LHCN-M2 (cell line): ENCODE results near the gene MEAK7. TPM values are rescaled to one million over a fixed set of nuclear protein-coding genes. Genes with fewer than 3 reads are reported as not detected.
A peak's percentile ranks its signal among the peaks of the same experiment; 100 is the strongest.

Source experiments
- DNase-seq: peaks from one replicate; pipeline ENCODE4 v3.0.0-alpha.2; 2012; ENCODE audit warnings: low read depth
- total RNA-seq: library from RNA; depleted of rRNA; stranded (reverse); fragments of >200 nt; gene quantifications from 2 replicates; pipeline ENCODE4 v1.2.3, GENCODE V29; 2014

MEAK7 gene
- total RNA-seq, 1 experiment from 2014 or later, result 15.3 TPM

DNA sequence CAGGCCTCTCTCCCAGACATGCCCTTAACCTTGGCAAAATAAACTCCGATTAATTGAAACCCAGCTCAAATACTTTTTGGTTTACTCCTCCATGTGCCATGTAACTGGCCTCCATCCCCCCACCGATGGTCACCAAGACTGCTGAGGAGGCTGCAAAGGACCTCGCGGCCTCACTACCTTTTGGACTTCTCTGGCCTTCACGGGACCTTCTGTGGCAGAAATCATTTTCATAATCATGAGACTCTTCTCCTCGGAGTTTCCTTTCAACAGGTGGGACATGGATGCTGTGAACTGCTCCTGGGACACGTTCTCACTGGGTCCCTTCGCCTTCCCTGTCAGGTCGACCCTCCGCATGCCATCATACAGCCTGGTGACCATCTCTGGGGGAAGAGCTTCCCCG is 9.0 kb downstream of the MEAK7 start:
- no peak for DNase-seq

DNA sequence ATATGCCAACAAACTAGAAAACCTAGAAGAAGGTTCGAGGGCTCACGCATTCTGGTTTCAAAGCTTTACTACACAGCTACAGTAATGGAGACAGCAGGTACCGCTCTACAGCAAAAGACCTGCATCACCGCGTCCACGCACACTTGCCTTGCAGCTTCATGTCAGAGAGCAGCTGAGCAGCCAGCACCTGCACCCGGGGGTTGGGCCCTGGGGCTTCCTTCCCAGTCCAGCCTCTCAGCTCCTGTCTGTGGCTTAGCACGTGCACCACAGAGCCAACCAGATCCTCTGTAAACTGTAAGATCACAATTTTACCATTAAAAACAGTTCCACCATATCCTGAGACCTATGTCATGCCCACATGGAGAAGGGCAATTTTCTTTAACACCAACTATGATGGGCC is 15.3 kb downstream of the MEAK7 start:
- no peak for DNase-seq

DNA sequence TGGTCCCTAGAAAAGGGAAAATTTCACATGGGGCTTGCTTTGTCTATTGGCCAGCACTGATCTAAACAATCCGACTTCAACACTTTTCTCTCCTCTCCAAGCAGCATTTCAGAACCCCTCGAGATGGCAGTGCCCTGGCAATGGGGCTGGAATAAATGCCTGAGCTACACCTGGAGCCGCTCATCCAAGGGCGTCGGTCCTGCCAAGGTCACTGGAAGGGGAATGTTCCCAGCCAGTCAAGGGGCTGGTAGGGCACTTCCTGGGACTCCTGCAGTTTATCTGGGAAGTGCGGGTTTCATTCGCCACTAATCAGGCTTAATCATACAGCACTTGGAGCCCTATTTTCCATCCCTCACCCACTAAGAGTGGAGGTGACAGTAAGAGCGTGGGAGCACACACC is 17.1 kb downstream of the MEAK7 start:
- no peak for DNase-seq

DNA sequence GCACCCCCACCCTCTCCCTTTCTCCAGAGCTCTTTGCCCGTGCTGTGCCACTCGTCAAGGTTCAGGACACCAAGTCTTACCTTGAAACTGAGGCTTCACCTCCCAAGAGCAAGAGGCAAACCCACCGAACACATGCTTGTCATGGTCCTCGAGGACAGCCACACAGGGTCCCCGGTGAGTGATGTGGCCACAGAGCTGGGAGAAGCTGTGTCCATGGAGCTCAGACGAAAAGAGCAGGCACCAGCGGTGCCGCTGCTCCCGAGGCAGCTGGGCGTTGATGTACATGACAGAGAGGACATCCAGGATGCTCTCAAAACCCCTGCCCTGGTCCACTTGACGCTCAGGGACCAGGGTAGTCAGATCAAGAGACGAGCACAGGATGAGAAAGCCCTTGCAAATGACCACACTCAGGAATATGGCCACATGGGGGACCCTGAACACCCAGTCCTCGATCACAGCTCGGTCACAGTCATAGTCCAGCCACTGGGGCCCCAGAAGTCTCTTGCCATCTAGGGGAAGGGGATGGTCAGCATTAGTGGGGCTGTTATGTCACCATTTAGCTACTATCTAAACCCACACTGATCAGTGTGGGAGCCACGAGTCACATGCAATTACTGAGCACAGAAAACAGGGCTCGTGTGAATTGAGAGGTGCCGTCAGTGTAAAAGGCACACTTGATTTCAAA is 17.8 kb downstream of the MEAK7 start:
- DNase-seq, result no peak

DNA sequence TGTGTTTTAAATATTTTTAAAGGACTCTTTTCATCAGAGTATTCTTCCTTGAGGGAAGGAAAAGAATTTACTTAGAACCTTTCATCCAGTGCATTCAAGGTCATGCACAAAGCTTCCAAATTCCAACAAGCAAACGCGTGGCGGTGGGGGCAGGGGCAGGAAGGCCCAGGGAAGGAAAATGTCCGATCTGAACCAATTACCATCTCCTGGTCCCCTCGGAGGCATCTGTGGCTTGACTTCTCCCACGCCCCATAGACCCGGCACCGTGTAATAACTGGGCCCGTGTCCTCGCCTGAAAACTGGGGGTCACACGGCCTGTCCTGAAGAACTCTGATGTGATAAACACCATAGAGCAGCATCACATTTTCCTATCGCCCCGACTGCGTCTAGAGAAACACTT is 18.3 kb downstream of the MEAK7 start:
- DNase-seq, result no peak

DNA sequence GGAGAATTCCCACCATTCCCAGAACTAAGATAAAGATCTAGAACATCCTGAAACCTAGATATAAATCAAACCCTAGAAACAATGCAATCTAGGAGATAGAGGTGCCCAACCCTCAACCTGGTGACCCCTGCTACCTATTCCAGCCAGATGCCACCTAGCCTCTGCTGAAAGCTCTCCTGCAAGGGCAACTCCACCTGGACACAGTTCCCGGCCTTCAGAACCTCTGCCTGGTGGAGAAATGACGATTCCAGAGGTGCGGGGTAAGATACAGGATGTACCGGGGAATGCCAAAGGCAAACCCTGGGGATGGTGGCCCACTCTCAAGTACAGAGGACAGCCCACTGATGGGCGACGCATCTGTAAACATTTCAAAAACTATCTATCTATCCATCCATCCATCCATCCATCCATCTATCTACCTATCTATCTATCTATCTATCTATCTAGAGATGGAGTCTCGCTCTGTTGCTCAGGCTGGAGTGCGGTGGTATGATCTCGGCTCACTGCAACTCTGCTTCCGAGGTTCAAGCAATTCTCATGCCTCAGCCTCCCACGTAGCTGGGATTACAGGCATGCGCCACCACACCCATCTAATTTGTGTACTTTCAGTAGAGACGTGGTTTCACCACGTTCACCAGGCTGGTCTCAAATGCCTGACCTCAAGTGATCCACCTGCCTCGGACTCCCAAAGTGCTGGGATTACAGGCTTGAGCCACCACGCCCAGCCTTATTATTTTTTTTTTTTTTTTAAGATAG is 19.0 kb downstream of the MEAK7 start:
- DNase-seq, result no peak

DNA sequence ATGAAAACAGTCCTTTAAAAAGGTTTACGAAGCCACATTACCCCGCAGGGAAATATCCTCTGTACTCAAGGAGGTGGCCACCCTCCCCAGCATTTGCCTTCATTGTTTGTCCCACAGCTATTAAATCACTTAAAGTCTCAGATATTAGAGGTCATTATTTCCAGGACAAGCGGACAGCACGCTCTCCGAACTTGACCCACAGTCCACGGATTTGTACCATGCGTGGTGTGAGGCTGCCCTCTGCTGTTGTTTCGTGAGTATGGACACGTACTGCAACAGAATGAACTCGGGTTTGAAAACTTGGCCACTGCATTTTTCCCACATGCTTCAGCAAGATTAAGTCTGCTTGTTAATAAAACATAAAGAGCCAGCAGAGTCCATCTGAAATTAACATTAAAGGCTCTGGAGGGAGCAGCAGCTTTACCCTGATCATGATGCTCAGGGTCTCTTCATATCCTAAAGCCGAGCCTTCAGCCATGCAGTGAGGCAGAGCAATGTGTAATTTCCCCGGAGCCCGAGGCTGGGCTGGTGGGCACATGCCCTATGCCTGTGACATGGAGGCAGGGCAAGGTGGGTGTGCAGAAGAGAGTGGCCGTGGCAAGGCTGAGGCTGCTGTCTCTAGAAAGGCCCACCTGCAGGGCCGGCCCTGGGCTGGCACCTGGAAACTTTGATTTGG is 19.7 kb downstream of the MEAK7 start:
- DNase-seq, result peak; percentile 36

DNA sequence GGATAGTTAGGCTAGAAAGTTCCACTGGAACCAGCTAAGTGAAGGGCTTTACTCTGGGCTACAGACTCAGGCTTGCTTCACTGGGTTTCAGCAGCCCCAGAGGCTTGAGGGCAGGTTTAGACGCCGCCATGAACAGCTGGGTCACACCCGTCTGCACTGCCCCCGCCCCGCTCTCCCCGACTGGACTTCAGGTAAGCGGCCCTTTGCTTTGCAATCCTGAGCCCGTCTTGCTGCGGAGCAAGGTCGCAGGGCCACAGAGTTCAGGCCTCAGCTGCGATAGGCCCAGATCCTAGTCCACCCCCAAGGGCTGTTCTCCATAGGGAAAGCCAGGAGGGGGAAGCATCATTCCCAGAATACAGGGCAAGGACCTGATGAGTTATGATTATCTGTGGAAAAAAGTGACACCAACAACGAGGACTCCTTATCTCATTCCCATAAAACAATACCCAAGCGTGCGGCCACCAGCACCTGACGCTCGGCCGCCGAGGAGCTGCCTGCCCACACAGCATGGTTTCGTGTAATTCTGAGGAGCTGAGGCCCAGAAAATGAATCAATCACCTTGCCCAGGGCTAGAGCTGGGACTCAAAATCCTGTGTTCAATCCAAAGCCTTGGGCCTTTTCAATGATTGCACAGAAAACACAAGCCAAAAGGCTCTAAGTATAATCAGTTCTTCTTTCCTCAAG is 20.4 kb downstream of the MEAK7 start:
- no peak for DNase-seq

DNA sequence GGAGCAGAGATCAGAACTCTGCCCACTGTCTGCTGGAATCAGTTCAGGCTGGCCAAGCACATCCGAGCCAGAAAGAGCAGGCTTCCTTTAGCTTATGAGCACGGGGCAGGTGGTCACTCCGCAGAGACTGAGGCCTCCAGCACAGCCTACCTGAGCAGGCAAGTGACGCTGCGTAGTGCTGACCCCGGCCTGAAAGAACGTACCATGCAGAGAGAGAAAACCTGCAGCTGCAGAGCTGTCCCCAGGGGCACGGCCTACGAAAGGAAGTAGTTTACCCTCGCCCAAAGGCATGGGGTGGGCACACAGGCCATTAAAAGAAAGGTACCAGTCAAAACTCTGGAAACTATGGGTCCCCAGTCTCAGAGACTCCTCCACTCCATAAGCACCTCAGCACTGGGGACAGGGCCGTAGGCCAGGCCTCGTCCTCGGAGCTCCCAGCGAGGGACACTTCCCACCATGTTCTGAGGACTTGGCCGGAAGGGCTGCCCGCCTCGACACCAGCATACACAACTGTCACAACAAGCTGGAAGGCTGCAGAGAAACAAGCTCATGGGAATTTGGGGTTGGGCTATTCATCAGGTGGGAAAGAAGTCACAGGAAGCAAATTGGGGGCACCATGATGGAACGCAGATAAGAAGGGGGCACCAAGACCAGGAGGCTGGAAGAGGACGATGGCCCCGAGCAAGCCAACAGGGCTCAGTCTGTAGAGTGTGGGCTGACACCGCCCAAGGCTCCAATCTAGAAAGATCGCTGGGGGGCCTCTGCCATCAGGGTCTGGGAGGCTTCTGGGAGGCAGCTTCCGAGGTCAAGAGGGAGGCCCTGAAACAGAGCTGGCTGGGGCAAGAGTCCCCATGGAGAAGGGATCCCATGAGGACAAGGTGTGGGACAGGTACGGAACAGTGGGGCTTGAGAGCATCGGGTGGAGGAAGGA is 21.2 kb downstream of the MEAK7 start:
- no peak for DNase-seq

DNA sequence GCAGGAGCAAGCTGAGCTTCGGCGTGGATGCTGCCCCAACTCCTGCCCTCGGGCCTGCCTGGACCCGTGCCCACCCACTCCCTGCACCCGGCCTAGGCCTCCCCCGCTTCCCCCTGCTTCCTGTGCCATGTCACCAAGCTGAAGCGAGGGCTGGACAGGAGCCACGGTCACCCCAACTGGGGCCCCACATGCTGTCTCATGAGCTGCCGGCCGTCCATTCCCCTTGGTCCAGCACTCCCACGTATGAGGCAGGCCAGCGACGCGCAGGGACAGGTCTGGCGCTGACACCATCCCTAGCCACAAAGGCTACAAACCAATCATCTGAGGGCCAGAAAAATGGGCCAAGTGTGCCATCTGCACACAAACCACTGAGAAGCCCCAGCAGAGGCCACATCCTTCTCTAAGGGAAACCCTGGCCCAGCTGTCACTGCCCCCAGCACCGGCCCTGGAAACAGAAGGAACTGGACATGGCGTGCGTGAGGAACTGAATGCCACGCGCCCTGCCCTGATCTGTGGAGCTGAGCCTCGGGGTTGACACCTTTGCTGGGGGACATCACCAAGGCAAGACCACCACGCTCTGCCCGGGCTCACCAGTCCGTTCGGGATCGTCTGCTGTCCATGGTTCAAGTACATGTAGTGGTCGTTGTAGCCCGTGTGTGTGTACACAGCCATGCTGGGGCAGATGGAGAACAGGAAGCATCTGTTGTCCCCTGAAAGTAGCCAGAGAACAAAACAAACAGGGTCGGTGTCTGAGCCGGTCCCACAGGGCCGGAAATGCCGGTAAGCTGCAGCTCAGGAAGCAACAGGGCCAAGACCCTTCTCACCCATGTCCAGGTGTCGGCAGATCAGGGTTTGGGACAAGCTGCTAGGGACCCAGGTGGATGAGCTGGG is 22.2 kb downstream of the MEAK7 start:
- DNase-seq, result no peak

DNA sequence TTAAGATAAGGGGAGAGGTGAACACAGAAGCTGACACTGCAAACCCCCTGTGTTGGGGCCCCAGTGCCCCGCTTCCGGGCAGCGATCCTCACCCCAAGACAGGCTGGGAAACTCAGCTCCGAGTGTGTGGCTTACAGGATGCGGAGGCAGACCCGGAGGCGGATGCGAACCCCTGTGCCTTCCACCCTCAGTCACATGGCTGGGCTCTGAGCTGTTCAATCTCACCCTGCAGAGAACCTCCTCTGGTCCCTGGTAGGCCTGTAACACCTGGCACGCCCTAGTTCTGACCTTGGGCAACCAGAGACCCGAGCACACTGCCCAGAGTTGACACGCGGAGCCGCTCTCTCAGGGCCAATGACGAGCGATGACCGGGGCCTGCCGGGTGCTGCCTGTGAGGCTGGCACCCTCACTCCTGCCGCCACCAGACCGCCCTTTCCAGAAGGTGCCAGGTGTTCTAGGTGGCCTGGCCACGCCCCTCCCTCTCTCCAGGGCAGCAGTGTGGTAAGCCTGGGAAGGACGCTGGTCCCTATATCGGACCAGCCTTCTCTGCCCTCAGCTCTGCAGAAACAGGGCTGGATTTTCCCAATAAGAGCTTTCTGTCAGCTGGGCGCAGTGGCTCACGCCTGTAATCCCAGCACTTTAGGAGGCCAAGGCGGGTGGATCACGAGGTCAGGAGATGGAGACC is 23.3 kb downstream of the MEAK7 start:
- no peak for DNase-seq

DNA sequence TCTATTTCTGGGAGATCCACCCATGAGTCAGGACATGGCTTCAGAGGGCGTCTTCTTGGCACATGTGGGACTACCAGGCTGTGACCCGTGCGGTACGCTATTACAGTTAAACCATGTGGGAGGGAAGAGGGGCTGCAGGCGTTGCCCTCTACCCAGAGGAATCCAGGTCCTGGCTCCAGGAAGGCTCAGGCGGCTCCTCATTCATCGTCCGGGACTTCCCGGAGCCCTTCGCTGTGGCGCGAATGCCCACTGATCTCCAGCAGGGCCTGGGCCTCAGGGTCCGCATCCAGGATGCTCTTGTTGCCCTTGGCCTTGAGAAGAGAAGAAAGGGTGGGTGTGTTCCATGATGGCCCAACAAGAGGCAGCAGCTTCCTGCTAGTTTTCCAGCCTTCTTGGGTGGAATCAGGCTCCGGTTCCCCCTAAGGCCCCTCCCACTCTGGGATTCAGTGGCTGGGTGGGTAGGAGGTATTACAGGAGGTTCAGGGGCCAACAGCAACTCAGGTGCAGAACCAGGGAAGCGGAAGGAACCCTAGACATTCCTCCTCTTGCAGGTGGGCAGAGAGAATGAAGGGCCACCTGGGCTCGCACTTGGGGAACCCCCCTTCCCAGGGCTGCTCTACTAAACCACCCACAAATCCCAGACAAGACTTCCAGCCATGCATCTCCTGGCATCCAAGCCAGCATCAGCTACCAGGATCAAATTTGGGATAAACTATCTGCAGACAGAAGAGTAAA is 24.6 kb downstream of the MEAK7 start:
- no peak for DNase-seq

DNA sequence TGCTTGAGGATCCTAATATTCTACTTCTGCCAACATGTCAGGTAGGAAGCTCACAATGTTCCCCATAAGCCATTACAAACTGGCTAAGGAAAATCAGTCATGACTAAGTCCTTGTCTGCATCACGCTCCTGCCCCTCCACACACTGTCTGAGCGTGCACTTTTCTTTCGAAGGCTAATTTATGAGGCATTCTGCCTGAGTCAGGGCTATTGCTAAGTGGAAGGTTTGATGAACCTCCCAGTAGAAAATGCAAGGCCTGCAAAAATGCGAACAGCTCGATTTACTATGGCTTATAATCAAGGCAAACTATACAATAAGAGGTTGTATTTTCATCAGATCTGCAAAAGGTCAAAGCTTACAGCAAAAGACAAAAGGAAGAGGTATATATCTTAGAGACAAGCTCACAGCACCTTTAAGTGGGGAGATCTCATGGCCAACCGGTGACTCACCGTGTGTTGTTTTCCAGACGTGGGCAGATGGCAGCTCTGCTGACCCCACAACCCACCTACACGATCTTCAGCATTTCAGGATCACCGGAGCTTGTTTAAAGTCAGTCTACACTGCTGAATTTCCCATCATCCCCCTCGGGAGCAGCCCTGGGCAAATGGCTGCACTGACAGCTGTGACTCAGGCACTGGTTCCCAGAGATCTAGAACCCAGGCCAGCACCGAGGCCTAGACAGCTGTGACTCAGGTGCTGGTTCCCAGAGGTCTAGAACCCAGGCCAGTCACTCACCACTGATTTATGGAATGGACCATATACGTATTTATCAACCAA is 26.1 kb downstream of the MEAK7 start:
- peak; percentile 58 for DNase-seq

DNA sequence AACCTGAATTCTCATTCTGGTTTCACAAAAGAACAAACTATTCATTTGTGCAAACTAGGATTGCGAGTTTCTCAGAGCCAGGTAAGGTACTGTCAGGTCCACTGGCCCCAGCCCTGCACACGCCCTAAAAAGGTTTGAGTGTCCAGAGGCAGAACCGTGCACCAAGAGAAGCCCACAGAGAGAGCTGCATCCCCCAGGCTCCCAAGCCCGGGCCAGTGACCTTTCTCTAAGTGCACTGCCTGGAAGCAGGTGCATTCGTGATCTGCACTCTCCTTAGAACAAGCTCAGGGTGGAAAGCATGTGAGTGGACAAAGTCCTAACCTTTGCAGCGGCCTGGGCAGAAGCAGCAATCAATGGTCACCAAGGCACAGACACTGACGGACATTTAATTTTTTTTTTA is 26.8 kb downstream of the MEAK7 start:
- DNase-seq, result no peak

DNA sequence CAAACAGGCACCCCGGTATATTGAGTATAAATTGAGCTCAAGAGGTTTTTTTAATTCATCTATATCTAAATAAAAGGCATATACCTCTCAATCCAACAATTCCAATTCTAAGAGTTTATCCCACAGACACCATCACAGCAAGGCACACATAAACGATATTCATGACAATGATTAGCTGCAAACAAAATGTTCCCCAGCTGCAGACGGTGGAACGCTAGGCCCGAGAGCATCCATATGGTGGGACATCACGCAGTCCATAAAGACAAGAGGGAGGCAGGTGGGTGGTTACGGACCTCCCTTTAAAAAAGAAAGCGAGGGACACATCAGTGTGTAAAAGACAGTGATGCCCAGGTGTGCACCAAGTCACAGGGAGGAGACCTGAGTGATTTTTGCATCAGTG is 28.1 kb downstream of the MEAK7 start:
- no peak for DNase-seq

DNA sequence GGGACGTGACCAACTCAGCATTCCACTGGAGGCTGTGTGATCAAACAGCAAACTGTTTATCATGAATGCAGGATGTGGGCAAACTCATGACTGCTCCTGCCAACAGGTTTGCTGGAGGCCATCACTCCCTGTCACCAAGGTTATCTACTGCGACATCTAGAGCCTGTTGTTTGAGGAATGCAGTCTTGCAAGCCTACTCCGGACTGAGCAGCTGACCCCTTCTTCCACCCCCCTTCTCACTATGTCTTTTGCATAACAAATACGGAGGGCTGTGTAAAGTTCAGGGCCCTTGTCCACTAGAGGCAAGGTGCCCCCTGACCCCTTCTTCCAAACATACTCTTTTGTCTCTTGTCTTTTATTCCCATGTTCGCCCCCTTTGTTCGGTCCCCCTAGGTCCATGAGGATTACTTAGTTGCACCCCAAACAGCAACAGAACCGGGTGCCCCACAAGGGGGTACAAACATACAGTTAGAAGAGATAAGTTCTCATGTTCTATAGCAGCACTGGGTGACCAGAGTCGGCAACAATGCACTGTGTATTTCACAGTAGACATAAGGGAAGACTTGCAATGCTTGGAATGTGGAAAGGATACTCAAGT is 28.7 kb downstream of the MEAK7 start:
- DNase-seq, result no peak

DNA sequence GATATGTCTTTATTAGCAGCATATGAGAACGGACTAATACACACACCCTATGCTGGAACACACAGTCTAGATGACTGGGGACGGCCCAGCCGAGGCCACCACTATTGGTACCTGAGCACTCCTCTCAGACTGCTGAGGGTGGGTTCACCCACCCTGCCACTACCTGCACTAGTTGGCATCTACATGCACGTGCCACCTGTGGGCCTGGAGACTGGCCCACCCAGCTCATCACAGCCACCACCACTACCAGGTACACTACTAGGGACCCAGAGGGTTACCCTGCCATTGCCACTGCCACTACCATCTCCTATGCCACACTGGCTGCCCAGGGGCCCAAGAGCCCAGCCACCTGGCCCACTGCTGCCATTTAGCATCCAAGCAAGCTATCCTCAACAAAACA is 32.5 kb downstream of the MEAK7 start:
- DNase-seq, result no peak

DNA sequence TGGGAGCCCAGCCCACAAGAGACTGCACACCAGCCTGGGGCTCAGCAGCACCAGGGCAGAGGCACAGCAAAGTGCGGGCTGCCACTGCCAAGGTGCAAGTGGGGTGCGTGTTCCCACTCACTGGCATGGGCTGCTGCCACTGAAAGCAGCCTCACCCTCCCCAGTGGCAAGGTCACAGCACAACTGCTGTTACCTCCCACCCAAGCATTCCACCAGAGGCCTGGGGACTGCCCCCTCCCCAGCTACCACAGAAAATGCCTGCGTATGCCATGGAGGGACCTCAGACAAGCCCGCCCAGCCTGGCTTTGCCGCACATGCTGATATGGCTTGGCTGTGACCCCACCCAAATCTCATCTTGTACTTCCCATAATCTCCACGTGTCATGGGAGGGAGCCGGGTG is 33.1 kb downstream of the MEAK7 start:
- DNase-seq, result no peak
